Endothelial cell (in vitro differentiated cells): Measurements from ENCODE around the gene DHRS7. TPM values are rescaled to one million over a fixed set of nuclear protein-coding genes. Genes with fewer than 3 reads are reported as not detected.

ENCODE experiments used
- DNase-seq: peaks from one replicate; pipeline ENCODE4 v3.0.0; 2021; ENCODE audit warnings: low spot score
- H3K27ac Mint-ChIP-seq: one replicate; pipeline ENCODE4 v1.8.0; 2021; ENCODE audit warnings: mixed read lengths, inconsistent platforms; ENCODE audit not compliant: unreplicated experiment
- H3K27me3 Mint-ChIP-seq: one replicate; pipeline ENCODE4 v1.8.0; 2021; ENCODE audit warnings: mild to moderate bottlenecking, moderate library complexity, mixed read lengths, inconsistent platforms; ENCODE audit not compliant: unreplicated experiment
- H3K36me3 Mint-ChIP-seq: one replicate; pipeline ENCODE4 v1.8.0; 2021; ENCODE audit warnings: mild to moderate bottlenecking, low read depth, mixed read lengths, inconsistent platforms; ENCODE audit not compliant: unreplicated experiment
- H3K4me1 Mint-ChIP-seq: one replicate; pipeline ENCODE4 v1.8.0; 2021; ENCODE audit warnings: mild to moderate bottlenecking, mixed read lengths, inconsistent platforms; ENCODE audit not compliant: unreplicated experiment
- H3K4me3 Mint-ChIP-seq: one replicate; pipeline ENCODE4 v1.8.0; 2021; ENCODE audit warnings: mild to moderate bottlenecking, mixed read lengths, inconsistent platforms; ENCODE audit not compliant: unreplicated experiment
- H3K9me3 Mint-ChIP-seq: one replicate; pipeline ENCODE4 v1.8.0; 2021; ENCODE audit warnings: mixed read lengths, inconsistent platforms; ENCODE audit not compliant: unreplicated experiment
- total RNA-seq: library from RNA; stranded (reverse); fragmentation: NEBNext Ultra II Directional; extraction: Animal tissue kit (Norgen Biotek cat#: 25700); gene quantifications from one replicate; pipeline ENCODE4 v1.2.1, GENCODE V29; 2021; ENCODE audit not compliant: unreplicated experiment
- TF ChIP-seq, protein P1 (sequence below): fragments of 200-600 bp; sonication (generic); IDR thresholded peaks from one replicate; pipeline ENCODE4 v1.5.0; 2021; ENCODE audit warnings: antibody characterized with exemption; ENCODE audit not compliant: unreplicated experiment

Gene DHRS7
- total RNA-seq, 1 donor from 2014 or later: 67.3 TPM

DNA sequence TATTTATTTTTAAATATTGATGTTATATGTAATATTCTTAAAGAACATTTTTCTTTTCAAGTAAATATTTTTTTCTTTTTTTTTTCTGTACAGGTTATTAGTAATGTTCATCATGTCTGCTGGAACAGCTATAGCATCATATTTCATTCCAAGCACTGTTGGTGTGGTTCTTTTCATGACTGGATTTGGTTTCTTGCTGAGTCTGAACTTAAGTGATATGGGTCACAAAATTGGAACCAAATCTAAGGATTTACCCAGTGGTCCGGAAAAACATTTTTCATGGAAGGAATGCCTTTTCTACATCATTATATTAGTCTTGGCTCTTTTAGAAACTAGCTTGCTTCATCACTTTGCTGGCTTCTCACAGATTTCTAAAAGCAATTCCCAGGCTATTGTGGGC is 50.3 kb downstream of the DHRS7 start:
- no peaks in the 10 kb centered on the region for H3K27me3 Mint-ChIP-seq
- H3K36me3 Mint-ChIP-seq: peaks cover 9% of the 10 kb centered on the region
- no peak for DNase-seq
- TF ChIP-seq, protein P1, sequence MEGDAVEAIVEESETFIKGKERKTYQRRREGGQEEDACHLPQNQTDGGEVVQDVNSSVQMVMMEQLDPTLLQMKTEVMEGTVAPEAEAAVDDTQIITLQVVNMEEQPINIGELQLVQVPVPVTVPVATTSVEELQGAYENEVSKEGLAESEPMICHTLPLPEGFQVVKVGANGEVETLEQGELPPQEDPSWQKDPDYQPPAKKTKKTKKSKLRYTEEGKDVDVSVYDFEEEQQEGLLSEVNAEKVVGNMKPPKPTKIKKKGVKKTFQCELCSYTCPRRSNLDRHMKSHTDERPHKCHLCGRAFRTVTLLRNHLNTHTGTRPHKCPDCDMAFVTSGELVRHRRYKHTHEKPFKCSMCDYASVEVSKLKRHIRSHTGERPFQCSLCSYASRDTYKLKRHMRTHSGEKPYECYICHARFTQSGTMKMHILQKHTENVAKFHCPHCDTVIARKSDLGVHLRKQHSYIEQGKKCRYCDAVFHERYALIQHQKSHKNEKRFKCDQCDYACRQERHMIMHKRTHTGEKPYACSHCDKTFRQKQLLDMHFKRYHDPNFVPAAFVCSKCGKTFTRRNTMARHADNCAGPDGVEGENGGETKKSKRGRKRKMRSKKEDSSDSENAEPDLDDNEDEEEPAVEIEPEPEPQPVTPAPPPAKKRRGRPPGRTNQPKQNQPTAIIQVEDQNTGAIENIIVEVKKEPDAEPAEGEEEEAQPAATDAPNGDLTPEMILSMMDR: no peak
- H3K9me3 Mint-ChIP-seq: no peaks in the 10 kb centered on the region
- no peaks in the 10 kb centered on the region for H3K4me1 Mint-ChIP-seq
- no peak overlapping the region for H3K4me3 Mint-ChIP-seq
- H3K27ac Mint-ChIP-seq: no peak overlapping the region

DNA sequence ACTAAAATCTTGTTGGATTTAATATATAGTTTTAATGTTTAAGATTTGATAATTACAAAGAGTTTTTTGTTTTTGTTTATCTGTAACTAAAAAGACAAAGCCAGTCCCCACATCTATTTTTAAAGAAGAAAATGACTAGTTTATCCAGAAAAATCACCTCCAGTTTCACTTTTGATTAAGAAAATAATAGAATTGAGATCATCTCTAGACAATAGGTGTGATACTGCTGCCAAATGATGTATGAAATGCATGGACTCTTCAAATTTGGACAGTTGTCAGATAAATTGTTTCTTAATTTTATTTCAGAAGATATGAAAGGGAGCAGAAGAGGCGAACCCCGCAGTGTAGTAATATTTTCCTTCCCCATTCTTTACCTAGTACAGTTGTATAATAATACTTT is 53.5 kb downstream of the DHRS7 start:
- H3K27me3 Mint-ChIP-seq: no peaks in the 10 kb centered on the region
- H3K4me1 Mint-ChIP-seq: no peaks in the 10 kb centered on the region
- no peak overlapping the region for H3K4me3 Mint-ChIP-seq
- peaks cover 15% of the 10 kb centered on the region for H3K36me3 Mint-ChIP-seq
- no peak for DNase-seq
- TF ChIP-seq, protein P1: no peak
- no peaks in the 10 kb centered on the region for H3K9me3 Mint-ChIP-seq
- H3K27ac Mint-ChIP-seq: no peak overlapping the region

DNA sequence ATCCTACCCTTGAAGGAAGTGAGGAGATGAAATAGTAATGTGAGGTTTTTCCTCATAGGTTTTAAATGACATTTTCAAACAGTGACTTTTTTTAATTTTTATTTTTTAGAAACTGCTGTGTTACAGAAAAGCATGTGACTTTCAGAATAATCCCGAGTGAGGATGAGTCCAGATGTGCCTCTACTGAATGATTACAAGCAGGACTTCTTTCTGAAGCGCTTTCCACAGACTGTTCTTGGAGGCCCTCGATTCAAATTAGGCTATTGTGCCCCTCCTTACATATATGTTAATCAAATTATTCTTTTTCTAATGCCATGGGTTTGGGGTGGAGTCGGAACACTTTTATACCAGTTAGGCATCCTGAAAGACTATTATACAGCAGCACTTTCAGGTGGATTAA is 57.7 kb downstream of the DHRS7 start:
- no peak for DNase-seq
- peaks cover 3% of the 10 kb centered on the region for H3K27me3 Mint-ChIP-seq
- peaks cover 8% of the 10 kb centered on the region for H3K4me1 Mint-ChIP-seq
- TF ChIP-seq, protein P1: no peak
- peaks cover 10% of the 10 kb centered on the region for H3K36me3 Mint-ChIP-seq
- no peak overlapping the region for H3K27ac Mint-ChIP-seq
- no peaks in the 10 kb centered on the region for H3K9me3 Mint-ChIP-seq
- no peak overlapping the region for H3K4me3 Mint-ChIP-seq

DNA sequence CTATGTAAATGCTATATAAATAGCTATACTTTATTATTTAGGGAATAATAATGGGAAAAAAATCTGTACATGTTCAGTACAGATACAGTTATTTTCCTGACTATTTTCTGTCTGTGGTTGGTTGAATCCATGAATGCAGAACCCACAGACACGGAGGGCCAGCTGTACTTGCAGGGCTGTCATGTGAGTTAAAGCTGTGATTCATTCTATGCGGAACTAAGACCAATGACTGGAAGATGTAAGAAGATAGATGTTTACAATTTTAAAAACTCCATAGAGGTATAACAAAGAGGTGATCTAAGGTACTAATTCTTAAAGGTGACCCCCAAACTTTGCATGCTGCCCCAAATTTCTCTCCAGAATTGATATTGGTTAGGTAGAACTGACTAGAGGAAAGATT is 58.9 kb downstream of the DHRS7 start:
- H3K4me1 Mint-ChIP-seq: peaks cover 14% of the 10 kb centered on the region
- peaks cover 3% of the 10 kb centered on the region for H3K27me3 Mint-ChIP-seq
- no peak overlapping the region for H3K27ac Mint-ChIP-seq
- H3K4me3 Mint-ChIP-seq: no peak overlapping the region
- TF ChIP-seq, protein P1: no peak
- no peaks in the 10 kb centered on the region for H3K9me3 Mint-ChIP-seq
- peaks cover 10% of the 10 kb centered on the region for H3K36me3 Mint-ChIP-seq
- no peak for DNase-seq

DNA sequence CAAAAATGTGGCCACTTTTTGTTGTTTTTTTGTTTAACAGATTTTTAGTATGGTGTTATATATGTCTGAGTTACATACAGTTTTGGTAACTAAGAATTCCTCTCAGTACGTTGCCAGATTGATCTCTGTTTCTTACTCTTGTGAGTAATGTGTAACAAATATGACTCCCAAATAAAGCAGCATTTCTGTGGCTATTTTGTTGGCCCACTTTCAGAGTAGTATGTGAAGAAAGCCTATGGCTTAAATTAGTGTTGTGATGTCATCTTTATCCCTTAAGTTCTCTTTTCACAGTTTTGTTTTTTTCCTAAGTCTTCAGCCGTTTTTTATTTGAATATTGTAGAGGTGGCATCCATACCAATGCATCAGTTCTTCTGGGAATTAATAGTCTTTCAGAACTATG is 62.8 kb downstream of the DHRS7 start:
- TF ChIP-seq, protein P1: no peak
- no peak overlapping the region for H3K27ac Mint-ChIP-seq
- H3K4me3 Mint-ChIP-seq: no peak overlapping the region
- H3K9me3 Mint-ChIP-seq: no peaks in the 10 kb centered on the region
- DNase-seq: no peak
- peaks cover 30% of the 10 kb centered on the region for H3K4me1 Mint-ChIP-seq
- peaks cover 9% of the 10 kb centered on the region for H3K36me3 Mint-ChIP-seq
- H3K27me3 Mint-ChIP-seq: peaks cover 3% of the 10 kb centered on the region
